Left cardiac atrium (tissue), 4 donors: ENCODE results near the gene MEGF8. TPM values are rescaled to one million over a fixed set of nuclear protein-coding genes. Genes with fewer than 3 reads are reported as not detected.

Source experiments
- ATAC-seq, 2 donors: fragments of 200-7000 bp; cut with Tn5 transposase; one replicate each; pipeline ENCODE4 v1.9.1; 2020; ENCODE audit warnings: mild to moderate bottlenecking in 2 of 2, moderate library complexity in 2 of 2
- DNase-seq: peaks from one replicate; pipeline ENCODE4 v3.0.0-alpha.2; 2020
- intact Hi-C, 2 donors: fragments of 100-400 bp; cut with DNase I; formaldehyde crosslinking; loops; one replicate each; pipeline versions ENCODE4 v1.14.1 to v1.15.1; 2022 to 2023
- total RNA-seq, 2 donors: library from RNA; stranded (reverse); fragmentation: NEBNext Ultra II Directional; extraction: Animal tissue kit (Norgen Biotek cat#: 25700); gene quantifications; one replicate each; pipeline ENCODE4 v1.2.1, GENCODE V29; 2021
- donor health status: DM: no; HTN: yes; CAD: no.
- donor health status: DM: no; HTN: yes; CAD: no; lungs with severe emphysema.
- donor health status: DM: yes; HTN: yes; CAD: no.
- donor health status: Dilated cardiomyopathy.

MEGF8 gene
- total RNA-seq, 2 donors from 2014 or later = 28.2 to 29.5 TPM

DNA sequence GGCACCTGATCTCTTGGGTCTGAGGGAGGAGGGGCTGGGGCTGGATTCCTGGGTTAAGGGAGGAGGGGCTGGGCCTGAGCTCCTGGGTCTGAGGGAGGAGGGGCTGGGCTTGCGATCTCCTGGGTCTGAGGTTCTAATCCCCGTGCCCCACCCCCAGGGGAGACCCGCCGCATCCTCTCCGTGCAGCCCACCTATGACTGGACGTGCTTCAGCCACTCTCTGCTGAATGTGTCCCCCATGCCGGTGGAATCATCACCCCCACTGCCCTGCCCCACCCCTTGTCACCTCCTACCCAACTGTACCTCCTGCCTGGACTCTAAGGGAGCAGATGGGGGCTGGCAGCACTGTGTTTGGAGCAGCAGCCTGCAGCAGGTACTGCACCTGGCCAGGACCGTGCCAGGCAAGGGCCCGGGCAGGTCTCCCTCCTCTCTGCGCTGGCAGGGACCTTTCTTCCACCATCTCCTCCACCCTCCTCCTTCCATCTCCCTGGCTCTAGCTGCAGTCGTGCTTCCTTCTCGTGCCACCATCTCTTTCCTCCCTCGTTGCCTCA lies 37.5 kb downstream of the MEGF8 start:
- intact Hi-C loops = no loop called here
- DNase-seq (no peak), ATAC-seq (no peak)

DNA sequence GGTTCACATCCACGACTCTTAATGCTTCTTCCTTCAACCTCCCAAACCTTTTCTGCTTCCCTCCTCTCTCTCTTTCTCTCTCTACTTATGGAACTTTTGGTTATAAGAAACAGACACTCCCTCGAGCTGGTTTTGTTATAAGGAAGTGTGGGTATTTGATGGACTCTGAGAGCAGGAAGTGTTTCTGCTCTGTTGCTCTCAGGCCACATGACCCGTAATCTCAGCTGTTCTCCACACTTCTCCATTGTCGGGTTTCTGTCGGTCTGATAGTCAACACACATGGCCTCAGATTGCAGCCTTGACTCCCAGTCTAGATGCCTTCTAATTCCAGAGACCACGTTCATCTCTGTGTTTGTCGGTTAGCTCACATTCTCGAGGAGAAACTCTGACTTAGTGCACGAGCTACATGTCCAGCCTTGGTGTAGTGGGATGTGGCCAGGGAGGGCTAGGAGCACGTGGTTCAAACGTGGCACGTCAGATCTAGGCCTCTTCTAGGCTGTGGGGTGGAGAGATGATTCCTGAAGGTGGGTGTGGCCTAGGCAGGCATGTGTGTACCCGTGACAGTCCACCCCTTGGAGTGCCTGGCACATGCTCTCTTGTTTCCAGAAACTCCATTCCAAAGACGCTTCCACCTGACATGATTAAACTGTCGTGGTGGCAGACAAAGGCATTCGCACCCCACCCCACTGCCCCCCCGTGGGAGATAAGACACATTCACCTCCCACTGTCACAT lies 38.3 kb downstream of the MEGF8 start:
- ATAC-seq (no peak), DNase-seq (no peak)
- intact Hi-C loops = no loop called here

DNA sequence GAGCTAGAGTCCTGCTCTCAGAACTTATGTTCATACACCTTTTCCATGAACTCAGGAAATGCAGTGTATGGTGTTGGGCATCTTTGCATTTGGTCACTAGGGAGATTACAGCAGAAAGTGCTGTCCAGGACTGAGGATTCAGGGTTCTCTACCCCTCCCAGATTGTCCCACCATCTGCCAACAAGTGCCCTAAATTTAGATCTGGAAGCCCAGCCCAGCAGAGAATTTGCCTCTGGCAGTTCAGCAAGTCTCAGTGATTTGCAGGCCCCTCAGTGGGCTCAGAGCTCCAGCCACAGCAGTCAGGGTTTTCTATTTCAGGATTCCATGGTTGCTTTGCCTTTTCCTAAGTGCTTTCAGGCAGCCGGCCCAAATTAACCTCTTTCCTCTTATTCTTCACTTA lies 41.2 kb downstream of the MEGF8 start:
- ATAC-seq (peak; percentile 28 to 47), DNase-seq (no peak)
- intact Hi-C loops = no loop called here

DNA sequence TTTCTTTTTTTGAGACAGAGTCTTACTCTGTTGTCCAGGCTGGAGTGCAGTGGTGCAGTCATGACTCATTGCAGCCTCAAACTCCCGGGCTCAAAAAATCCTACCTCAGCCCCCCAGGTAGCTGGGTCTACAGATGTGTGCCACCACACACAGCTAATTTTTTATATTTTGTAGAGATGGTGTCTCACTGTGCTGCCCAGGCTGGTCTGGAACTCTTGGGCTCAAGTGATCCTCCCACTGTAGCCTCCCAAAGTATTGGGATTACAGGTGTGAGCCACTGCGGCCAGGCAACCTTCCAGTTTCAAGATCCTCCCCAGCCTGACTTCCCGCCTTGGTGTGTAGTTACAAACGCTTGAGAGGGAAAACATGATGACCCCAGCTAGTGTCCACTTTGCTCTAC lies 42.5 kb downstream of the MEGF8 start:
- DNase-seq (no peak), ATAC-seq (no peak)
- intact Hi-C loops = no loop called here

DNA sequence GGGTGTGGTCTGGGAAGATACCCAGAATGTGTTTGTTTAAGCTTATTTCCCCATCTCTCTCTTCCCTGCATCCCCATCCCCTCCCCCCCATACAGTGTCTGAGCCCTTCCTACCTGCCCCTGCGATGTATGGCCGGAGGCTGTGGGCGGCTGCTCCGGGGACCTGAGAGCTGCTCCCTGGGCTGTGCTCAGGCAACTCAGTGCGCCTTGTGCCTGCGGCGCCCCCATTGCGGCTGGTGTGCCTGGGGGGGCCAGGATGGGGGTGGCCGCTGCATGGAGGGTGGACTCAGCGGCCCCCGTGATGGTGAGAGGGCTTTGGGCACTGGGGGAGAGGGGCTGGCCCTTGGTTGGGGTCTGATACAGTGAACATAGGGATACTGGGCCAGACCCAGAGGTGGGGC lies 42.9 kb downstream of the MEGF8 start:
- intact Hi-C loops = no loop called here
- DNase-seq (no peak), ATAC-seq (no peak)

DNA sequence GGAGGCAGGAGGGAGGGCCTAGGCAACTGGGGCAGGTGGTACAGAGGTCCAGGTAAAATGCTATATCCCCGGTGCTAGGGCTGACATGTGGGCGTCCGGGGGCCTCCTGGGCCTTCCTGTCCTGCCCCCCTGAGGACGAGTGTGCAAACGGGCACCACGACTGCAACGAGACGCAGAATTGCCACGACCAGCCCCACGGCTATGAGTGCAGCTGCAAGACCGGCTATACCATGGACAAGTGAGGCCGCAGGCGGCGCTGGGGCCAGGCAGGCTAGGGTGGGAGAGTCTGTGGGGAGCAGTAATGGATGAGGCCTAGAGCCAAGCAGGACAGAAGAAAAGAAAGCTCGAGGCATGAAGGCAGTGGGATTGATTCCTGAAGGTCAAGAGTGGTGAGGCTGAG lies 43.3 kb downstream of the MEGF8 start:
- no peak for DNase-seq
- intact Hi-C loops = no loop called here
- no peak for ATAC-seq

DNA sequence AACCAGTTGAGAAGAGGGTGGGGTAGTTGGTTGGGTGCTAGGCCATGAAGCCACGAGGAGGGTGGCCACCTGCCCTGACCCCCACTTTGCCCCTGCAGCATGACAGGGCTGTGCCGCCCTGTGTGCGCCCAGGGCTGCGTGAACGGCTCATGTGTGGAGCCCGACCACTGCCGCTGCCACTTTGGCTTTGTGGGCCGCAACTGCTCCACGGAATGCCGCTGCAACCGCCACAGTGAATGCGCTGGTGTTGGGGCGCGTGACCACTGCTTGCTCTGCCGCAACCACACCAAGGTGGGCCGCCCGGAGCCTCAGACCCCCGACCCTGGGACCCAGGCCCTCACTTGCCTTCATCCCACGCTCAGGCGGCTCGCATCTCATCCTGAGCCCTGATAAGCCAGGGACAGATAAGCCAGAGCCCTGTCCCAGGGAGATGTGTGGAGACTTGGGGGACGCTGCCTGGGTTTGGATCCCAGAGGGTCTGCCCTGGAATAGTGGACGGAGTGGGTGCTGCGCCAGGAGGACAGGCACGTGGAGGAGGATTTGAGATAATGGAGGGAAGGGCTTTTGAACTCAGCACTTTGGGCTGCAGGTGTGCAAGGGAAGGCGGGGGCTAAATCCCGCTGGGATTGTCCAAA lies 44.1 kb downstream of the MEGF8 start:
- intact Hi-C loops = no loop called here
- ATAC-seq = no peak

DNA sequence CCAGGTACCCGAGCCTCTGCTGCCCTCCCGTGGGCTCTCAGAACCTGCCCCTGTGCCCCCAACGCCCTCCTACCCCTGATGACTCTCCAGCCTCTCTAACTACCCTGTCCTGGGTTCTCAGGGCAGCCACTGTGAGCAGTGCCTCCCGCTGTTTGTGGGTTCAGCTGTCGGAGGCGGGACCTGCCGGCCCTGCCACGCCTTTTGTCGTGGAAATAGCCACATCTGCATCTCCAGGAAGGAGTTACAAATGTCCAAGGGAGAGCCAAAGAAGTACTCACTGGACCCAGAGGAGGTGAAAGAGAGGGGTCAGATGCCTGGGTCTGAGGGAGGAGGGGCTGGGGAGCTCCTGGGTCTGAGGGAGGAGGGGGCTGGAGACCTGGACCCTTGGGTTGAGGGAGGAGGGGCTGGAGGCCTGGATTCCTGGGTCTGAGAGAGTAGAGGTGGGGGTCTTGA lies 44.7 kb downstream of the MEGF8 start:
- DNase-seq = no peak
- intact Hi-C loops = no loop called here
- ATAC-seq = no peak

More for the DNA sequence above, 44.1 kb downstream of the MEGF8 start:
- DNase-seq = no peak

DNA sequence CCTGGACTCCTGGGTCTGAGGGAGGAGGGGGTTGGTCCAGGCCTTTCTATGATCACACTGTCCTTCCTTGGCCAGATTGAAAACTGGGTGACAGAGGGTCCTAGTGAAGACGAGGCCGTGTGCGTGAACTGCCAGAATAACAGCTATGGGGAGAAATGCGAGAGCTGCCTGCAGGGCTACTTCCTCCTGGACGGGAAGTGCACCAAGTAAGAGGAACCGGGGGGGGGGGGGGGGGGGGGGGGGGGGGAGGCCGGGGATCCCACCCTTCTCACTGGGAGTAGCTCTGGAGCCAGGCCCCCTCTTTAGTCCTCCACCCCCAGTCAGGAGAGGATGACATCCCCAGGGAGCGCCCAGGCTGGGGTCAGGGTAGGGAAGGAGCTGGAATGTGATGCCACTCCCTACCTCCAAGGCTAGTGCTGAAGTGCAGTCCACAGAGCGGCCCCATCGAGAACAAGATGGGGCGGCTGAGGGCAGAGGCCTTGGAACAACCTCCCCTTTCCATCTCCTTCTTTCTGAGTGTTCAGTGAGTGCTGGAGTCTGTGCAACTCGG lies 45.3 kb downstream of the MEGF8 start:
- no peak for DNase-seq
- intact Hi-C loops = no loop called here

DNA sequence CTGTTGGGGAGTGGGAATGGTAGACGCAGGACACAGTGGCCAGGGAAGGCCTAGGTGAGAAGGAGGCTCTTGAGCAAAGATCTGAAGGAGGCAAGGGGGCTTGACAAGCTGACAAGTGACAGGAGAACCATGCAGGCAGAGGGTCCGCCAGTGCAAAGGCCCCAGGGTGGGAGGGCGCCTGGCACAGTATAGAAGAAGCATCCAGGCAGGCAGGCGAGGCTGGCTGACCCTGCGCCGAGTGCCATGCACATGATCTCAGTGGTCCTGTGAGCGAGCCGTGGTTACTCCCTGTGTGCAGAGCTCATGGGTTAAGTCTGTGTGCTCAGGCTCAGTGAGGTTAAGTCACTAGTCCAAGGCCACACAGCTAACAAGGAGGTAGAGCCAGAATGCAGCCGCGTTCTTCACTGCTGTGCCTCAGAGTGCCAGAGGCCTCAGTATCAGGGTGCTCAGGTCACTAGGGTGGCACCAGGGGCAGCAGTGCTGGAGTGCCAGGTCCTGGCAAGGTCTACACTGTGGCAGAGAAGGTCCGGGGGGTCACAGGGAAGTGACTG lies 49.5 kb downstream of the MEGF8 start:
- no peak for ATAC-seq
- DNase-seq = no peak
- intact Hi-C loops = no loop called here

More for the DNA sequence above, 45.3 kb downstream of the MEGF8 start:
- ATAC-seq = no peak

DNA sequence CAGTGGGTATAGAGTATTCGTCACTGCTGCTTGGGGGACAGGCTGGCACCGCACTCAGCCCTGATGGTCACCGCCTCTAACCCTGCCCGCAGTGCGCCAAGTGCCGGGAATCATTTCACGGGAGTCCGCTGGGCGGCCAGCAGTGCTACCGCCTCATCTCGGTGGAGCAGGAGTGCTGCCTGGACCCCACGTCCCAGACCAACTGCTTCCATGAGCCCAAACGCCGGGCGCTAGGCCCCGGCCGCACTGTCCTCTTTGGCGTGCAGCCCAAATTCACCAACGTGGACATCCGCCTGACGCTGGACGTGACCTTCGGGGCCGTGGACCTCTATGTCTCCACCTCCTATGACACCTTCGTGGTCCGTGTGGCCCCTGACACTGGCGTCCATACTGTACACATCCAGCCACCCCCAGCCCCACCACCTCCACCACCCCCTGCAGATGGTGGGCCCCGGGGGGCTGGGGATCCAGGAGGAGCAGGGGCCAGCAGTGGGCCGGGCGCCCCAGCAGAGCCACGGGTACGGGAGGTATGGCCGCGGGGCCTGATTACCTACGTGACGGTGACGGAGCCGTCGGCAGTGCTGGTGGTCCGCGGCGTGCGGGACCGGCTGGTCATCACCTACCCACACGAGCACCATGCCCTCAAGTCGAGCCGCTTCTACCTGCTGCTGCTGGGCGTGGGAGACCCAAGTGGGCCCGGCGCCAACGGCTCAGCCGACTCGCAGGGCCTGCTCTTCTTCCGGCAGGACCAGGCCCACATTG lies 50.2 kb downstream of the MEGF8 start:
- intact Hi-C loops = no loop called here
- DNase-seq (no peak), ATAC-seq (no peak)

DNA sequence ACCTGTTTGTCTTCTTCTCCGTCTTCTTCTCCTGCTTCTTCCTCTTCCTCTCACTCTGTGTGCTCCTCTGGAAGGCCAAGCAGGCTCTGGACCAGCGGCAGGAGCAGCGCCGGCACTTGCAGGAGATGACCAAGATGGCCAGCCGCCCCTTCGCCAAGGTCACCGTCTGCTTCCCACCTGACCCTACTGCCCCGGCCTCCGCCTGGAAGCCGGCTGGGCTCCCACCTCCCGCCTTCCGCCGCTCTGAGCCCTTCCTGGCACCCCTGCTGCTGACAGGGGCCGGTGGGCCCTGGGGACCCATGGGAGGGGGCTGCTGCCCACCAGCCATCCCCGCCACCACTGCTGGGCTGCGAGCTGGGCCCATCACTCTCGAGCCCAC lies 50.7 kb downstream of the MEGF8 start:
- intact Hi-C loops = no loop called here
- DNase-seq (no peak), ATAC-seq (no peak)

DNA sequence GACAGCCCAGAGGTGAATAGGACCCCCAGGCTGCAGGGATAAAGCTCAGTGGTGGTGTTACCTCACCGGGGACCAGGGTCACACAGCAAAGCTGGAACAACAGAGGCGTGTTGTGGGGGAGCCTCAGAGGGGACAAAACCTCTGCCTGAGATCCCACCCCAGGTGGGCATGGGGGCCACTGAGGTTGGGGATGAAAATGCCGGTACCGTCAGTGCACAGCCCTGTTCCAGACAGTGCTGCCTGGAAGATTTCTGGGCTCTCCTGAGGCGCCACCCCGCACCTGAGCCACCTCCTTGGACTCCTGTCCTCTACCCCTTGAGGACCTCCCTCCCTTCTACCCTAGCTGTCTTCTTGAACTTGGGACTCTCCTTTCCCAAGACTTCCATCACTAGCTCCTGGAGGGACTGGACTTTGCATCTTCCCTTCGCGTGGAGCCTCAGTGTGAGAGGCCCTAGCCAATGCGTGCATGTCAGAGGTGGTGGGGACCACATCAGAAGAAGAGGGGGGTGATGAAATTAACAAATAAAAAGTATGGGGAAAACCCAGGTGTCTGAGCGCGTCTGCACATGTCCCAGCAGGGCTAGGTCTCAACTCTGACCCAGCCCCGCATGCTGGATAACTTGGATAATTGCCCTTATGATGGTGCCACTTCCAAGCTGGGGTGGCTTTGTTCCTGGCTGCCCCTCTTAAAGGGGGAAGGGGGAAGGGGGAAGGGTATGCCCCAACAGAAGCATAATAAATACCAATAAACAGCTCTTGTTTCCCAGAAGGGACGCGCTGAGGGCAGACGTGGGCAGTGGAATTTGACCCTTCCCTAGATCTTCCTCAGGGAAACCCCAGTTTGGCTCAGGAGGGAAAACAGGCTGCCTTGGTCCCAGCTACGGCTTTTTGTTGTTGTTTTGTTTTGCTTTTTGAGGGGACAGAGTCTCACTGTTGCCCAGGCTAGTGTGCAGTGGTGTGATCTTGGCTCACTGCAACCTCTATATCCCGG lies 53.1 kb downstream of the MEGF8 start:
- DNase-seq = no peak
- no peak for ATAC-seq
- intact Hi-C loops = no loop called here

DNA sequence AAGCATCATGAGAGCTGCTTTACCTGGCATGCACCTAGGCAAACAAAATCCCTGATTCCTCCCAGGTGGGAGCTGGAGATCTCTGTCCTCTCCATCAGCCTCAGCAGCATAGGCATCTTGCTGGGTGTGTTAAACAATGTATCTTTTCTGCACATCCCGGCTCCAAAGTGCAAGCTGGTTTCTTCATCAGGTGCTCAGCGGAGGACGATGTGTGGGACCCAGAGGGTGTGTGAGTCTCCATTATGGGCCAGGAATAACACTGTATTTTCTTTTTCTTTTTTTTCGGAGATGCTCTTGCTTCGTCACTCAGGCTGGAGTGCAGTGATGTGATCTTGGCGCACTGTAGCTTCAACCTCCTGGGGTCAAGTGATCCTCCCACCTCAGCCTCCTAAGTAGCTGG lies 54.7 kb downstream of the MEGF8 start:
- ATAC-seq = no peak
- intact Hi-C loops = no loop called here

DNA sequence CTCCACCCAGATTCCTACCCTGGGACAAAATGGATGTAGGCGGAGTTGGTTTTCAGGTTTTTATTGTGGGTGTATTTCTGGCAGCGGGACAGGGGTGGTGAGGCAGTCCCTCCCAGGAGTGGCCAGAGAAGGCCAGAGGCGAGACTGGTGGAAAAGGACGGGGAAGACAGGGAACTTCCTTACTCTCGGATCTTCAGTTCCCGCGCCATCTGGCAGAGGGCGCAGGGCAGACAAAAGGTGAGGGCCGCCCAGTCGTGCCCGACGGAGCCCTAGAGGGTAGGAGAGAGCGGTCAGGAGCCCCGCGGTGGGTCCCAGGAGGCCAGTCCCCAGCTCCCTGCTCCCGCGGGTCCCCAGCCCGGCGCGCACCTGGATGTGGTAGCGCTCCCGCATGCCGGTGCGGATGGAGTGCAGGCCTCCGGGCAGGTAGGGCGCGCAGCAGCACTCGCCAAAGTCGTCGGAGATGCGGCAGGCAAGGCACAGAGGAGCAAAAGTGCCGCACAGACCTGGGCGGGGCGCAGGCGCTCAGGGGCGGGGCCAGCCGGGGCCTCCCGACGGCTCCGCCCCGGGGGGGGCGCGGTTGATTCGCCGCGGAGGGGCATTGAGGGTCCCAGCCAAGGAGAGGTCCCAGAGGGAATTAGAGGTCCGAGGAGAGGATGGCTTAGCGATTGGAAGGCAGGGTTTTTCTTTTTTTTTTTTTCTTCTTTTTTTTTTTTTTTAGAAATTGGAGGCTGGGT lies 61.7 kb downstream of the MEGF8 start:
- DNase-seq = peak; percentile 59
- intact Hi-C loops = no loop called here
- peak; percentile 84 to 88 for ATAC-seq

More for the DNA sequence above, 54.7 kb downstream of the MEGF8 start:
- DNase-seq = no peak

DNA sequence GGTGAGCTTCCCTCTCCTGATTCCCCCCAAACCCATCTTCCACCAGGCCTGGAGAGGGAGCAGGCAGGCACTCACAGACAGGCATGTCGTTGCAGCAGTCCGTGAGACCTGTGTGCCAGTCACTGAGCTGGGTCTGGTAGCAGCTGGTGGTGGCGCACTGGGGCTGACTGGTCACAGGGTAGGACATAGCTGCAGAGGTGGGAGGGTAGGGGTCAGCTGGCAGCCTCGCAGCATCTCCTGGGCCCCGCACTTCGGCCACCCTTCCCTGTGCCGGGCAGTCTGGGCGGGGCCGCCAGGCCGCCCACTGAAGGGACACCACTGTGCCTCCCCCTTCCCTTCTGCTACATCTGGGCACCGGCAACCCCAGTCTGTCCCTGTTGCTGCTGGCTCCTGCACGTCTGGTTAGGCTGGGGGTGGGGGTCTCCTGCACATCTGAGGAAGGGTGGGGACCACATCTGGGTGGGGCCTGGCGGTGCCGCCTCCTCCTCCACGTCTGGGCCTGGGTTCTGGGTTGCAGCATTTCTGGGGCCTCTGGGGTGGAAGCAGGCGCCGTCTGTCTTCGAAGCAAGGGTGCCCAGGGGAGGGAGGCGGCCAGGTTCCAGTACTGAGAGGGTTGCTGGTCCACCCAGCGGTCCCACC lies 63.5 kb downstream of the MEGF8 start:
- ATAC-seq (no peak), DNase-seq (no peak)
- intact Hi-C loops = no loop called here

DNA sequence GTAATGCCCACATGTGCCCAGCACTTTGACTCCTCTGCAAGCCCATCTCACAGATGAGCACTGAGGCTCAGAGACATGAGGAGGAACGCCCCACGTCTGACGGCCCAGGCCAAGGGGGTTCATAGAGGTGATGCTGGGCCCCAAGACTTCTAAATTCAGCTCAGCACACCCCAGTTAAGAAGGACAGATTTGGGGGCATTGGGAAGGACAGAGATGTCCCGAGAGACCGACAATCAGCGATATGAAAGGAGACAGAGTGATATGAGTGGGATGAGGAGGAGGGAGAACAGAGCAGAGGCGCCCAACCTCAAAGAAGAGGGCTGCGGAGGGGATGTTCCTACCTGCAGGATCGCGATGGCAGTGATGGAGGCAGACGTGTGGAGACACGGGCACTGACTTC lies 64.5 kb downstream of the MEGF8 start, which contains the start of gene CNFN:
CNFN (minus strand) TSS at position 399 of the 400 bp plus-strand sequence. CDS start 1,260 bp downstream, outside the sequence.
- intact Hi-C loops = no loop called here
- no peak for DNase-seq
- no peak for ATAC-seq
